MM.1S (cell line): ENCODE results near the gene GPR158.

Experiments
- EZH2 ChIP-seq: fragments of 300-600 bp; sonication (generic); optimal IDR thresholded peaks from 2 replicates; pipeline ENCODE3; 2017; ENCODE audit warnings: low read depth, mild to moderate bottlenecking, antibody characterized with exemption, low read length, mixed read lengths
- EZH2phosphoT487 ChIP-seq: fragments of 300-600 bp; sonication (generic); IDR thresholded peaks from 2 replicates; pipeline ENCODE4 v1.6.1; 2018; ENCODE audit warnings: antibody characterized with exemption, low read length
- TF ChIP-seq, protein P1 (sequence below): fragments of 300-600 bp; sonication (generic); IDR thresholded peaks from 2 replicates; pipeline ENCODE4 v1.5.1; 2016; ENCODE audit warnings: antibody characterized with exemption, low read length, mixed read lengths

DNA sequence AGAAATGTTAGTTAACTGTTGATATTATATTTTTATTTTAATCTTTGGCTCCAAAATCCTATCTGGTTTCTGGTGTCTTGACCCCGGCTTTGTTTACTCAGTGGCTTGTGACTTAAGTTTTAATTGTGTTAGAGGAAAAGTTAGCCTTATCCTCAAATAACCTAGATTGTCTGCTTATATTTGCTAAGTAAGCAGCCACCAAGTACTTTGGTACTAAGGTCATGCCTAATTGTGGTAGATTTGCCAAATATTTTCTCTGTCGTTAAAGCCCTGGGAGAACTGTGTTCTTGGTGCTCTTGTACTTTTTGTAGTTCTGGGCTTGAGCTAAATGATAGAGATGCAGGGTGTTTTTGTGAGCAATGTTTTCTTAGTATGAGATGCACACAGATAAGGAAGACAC, 34.8 kb downstream of the GPR158 start:
- TF ChIP-seq, protein P1, sequence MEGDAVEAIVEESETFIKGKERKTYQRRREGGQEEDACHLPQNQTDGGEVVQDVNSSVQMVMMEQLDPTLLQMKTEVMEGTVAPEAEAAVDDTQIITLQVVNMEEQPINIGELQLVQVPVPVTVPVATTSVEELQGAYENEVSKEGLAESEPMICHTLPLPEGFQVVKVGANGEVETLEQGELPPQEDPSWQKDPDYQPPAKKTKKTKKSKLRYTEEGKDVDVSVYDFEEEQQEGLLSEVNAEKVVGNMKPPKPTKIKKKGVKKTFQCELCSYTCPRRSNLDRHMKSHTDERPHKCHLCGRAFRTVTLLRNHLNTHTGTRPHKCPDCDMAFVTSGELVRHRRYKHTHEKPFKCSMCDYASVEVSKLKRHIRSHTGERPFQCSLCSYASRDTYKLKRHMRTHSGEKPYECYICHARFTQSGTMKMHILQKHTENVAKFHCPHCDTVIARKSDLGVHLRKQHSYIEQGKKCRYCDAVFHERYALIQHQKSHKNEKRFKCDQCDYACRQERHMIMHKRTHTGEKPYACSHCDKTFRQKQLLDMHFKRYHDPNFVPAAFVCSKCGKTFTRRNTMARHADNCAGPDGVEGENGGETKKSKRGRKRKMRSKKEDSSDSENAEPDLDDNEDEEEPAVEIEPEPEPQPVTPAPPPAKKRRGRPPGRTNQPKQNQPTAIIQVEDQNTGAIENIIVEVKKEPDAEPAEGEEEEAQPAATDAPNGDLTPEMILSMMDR, result no peak
- TF ChIP-seq EZH2, result no peak
- TF ChIP-seq EZH2phosphoT487, result no peak
